ENCODE results near the gene CYP17A1. TPM values are rescaled to one million over a fixed set of nuclear protein-coding genes. Genes with fewer than 3 reads are reported as not detected.
A peak's percentile ranks its signal among the peaks of the same experiment; 100 is the strongest.
"Not testable (repeated sequence)": the region's sequence is repeated elsewhere in the genome, so short reads cannot be mapped to it uniquely, and the experiment has no call there.

CYP17A1 gene
- total RNA-seq, 4 donors from 2014 or later, result 4.0 to 29.1 (median 15.9) TPM

DNA sequence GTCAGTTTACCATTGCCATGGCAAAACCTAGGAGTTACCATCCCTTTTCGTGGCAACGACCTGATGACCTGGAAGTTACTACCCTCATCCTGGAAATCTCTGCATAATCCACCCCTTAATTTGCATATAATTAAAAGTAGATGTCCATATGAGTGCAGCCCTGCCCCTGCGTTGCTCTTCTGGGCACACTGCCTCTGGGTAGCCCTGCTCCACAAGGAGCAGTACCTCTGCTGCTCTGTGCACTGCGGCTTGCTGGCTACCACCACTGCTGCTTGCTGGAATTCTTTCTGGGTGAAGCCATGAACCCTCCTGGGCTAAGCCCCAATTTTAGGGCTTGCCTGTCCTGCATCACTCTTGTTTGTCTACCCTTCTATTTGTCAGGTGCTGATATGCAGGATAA is 12.5 kb downstream of the CYP17A1 start:
- H3K9me3 ChIP-seq, result no peaks in the 10 kb centered on the region
- peaks cover 0 to 11% of the 10 kb centered on the region in 2 donors for H3K4me1 ChIP-seq
- no peak overlapping the region for H3K27ac ChIP-seq
- TF ChIP-seq POLR2A (IDR thresholded peaks at IDR 0.05), result no peak
- TF ChIP-seq, protein P1, sequence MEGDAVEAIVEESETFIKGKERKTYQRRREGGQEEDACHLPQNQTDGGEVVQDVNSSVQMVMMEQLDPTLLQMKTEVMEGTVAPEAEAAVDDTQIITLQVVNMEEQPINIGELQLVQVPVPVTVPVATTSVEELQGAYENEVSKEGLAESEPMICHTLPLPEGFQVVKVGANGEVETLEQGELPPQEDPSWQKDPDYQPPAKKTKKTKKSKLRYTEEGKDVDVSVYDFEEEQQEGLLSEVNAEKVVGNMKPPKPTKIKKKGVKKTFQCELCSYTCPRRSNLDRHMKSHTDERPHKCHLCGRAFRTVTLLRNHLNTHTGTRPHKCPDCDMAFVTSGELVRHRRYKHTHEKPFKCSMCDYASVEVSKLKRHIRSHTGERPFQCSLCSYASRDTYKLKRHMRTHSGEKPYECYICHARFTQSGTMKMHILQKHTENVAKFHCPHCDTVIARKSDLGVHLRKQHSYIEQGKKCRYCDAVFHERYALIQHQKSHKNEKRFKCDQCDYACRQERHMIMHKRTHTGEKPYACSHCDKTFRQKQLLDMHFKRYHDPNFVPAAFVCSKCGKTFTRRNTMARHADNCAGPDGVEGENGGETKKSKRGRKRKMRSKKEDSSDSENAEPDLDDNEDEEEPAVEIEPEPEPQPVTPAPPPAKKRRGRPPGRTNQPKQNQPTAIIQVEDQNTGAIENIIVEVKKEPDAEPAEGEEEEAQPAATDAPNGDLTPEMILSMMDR (IDR thresholded peaks at IDR 0.05), result no peak
- no peak overlapping the region for H3K4me3 ChIP-seq (replicated peaks in 1 of 3)
- 89 to 95% methylated on average over 4 of the region's 4 CpGs for WGBS, 2 donors
- intact Hi-C loops (cut with DNase I), result no loop called here
- peak in 1 of 2 donors; percentile 0 for DNase-seq
- no peaks in the 10 kb centered on the region for H3K36me3 ChIP-seq
- no peaks in the 10 kb centered on the region for H3K27me3 ChIP-seq

DNA sequence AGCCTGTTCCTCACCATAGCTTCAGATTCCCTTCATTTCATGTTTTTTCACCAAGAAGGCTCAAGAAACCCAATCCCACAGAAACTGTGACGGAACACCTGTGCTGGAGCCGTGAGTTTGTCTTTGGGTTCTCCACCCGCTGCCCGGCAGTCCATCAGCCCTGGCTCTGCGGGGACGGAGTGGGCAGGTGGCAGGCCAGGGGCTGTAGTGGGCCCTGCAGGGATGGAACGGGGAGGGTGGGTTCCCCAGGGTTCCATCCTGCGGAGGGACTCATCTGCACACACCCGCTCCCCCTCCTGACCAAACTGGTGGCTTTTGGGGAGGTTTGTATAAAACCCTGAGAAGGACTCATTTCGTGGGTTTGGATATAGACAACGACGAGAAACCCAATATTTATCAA is 15.0 kb downstream of the CYP17A1 start:
- TF ChIP-seq, protein P1 (IDR thresholded peaks at IDR 0.05), result no peak
- TF ChIP-seq POLR2A (IDR thresholded peaks at IDR 0.05), result no peak
- WGBS, 2 donors, result 91 to 92% methylated on average over 12 of the region's 12 CpGs
- intact Hi-C loops (cut with DNase I), result no loop called here
- peak in 1 of 2 donors; percentile 1 for DNase-seq
- peaks cover 10 to 35% of the 10 kb centered on the region in 2 donors for H3K4me1 ChIP-seq
- H3K27me3 ChIP-seq, result no peaks in the 10 kb centered on the region
- H3K4me3 ChIP-seq (replicated peaks in 1 of 3), result no peak overlapping the region
- H3K9me3 ChIP-seq, result no peaks in the 10 kb centered on the region
- no peak overlapping the region for H3K27ac ChIP-seq
- no peaks in the 10 kb centered on the region for H3K36me3 ChIP-seq

DNA sequence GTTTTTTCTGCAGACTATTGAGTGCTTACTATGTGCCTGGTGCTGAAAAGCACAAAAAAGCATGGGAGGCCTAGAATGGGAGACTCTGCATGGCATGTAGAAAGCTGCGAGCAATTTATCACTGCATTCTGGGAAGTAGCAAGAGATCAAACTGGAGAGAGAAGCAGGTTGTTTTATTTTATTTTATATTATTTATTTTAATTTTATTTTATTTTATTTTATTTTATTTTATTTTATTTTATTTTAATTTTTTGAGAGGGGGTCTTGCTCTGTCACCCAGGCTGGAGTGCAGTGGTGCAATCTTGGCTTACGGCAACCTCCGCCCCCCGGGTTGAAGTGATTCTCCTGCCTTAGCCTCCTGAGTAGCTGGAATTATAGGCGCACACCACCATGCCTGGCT is 17.2 kb downstream of the CYP17A1 start:
- H3K4me3 ChIP-seq (replicated peaks in 1 of 3); H3K27me3 ChIP-seq; DNase-seq; H3K36me3 ChIP-seq; intact Hi-C loops (cut with DNase I); H3K9me3 ChIP-seq: not testable (repeated sequence)
- Histone ChIP-seq H3K27ac (peak overlapping the region in 1 of 3 donors; percentile 72), H3K4me1 (peaks cover 24 to 53% of the 10 kb centered on the region in 2 donors)
- WGBS, 2 donors, result 96 to 97% methylated on average over 5 of the region's 5 CpGs

DNA sequence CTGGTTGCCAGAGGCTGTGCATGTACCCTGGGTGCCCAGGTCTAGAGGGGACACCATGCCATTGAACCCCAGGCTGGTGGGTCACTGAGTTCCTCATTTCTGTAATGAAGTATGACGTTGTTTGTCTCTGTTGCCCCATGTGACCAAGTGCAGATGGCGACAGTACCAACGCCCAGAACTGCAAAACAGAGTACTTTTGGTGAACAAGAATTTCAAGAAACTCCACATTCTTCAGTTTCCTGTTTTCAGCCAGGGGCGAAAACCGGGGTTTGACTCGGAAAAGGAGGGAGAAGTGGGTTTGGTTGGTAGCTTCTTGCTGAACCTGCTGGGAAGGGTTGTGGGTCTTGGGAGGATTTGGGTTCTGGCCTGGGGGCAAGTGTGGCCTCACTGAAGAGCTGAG is 18.2 kb downstream of the CYP17A1 start:
- H3K4me3 ChIP-seq (replicated peaks in 1 of 3), result no peak overlapping the region
- H3K4me1 ChIP-seq, result peaks cover 28 to 63% of the 10 kb centered on the region in 2 donors
- peak overlapping the region; percentile 17 to 72 (median 56) for H3K27ac ChIP-seq
- no peak for TF ChIP-seq POLR2A (IDR thresholded peaks at IDR 0.05)
- TF ChIP-seq, protein P1 (IDR thresholded peaks at IDR 0.05), result no peak
- intact Hi-C loops (cut with DNase I), result loop anchor here (10.0 kb wide), 1 partner anchor 74 kb away; the partner anchor contains the start of gene WBP1L
- 28 to 30% methylated on average over 6 of the region's 6 CpGs for WGBS, 2 donors
- peak; percentile 43 to 48 for DNase-seq
- no peaks in the 10 kb centered on the region for H3K9me3 ChIP-seq
- peaks cover 6 to 12% of the 10 kb centered on the region in 2 donors for H3K36me3 ChIP-seq
- H3K27me3 ChIP-seq, result no peaks in the 10 kb centered on the region

DNA sequence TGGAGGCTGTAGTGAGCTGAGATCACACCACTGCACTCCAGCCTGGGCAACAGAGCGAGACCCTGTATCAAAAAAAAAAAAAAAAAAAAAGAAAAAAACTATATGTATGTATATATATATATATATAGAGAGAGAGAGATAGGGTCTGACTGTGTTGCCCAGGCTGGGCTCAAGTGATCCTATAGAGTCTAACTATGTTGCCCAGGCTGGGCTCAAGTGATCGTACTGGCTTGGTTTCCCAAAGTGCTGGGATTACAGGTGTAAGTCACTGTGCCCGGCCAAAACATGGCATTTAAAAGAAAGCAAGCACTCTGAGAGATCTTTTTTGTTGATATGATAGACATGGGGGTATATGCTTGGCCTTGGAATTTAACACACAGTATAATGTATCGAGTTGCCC is 20.0 kb downstream of the CYP17A1 start:
- no peak for DNase-seq
- intact Hi-C loops (cut with DNase I), result loop anchor here (10.0 kb wide), 1 partner anchor 72 kb away; the partner anchor contains the start of gene WBP1L
- TF ChIP-seq POLR2A (IDR thresholded peaks at IDR 0.05), result no peak
- TF ChIP-seq, protein P1 (IDR thresholded peaks at IDR 0.05), result no peak
- WGBS, 2 donors, result 95 to 96% methylated on average over 4 of the region's 4 CpGs
- Histone ChIP-seq H3K4me3 (replicated peaks in 1 of 3) (no peak overlapping the region), H3K27me3 (no peaks in the 10 kb centered on the region), H3K27ac (peak overlapping the region in 2 of 3 donors; percentile 13 to 78), H3K36me3 (peaks cover 25 to 31% of the 10 kb centered on the region in 2 donors), H3K4me1 (peaks cover 28 to 77% of the 10 kb centered on the region in 2 donors), H3K9me3 (no peaks in the 10 kb centered on the region)
